ENCODE data around the gene LRG1. TPM values are rescaled to one million over a fixed set of nuclear protein-coding genes. Genes with fewer than 3 reads are reported as not detected.

Gene LRG1
- total RNA-seq, 1 experiment from 2014 or later = not detected

- H3K4me1 ChIP-seq (ENCODE audit: insufficient read depth, low read length, poor library complexity, severe bottlenecking) = peaks cover 18% of the 10 kb centered on the region
- H3K27me3 ChIP-seq (replicated peaks; ENCODE audit: insufficient read depth, low read depth, low read length, poor library complexity) = no peaks in the 10 kb centered on the region
- TF ChIP-seq EZH2 (IDR thresholded peaks at IDR 0.05; ENCODE audit: borderline replicate concordance, low read depth, low read length, poor library complexity, severe bottlenecking) (no peak), CTCF (conservative IDR thresholded peaks at IDR 0.05; ENCODE audit: low read depth, low read length) (no peak)
- ChIA-PET POLR2A (ENCODE audit: low non-redundant PET) (no interaction called here), CTCF (no interaction called here)
- no peaks in the 10 kb centered on the region for H3K36me3 ChIP-seq (ENCODE audit: insufficient read depth, low read length, poor library complexity, severe bottlenecking)
- H3K4me3 ChIP-seq (ENCODE audit: low read depth, low read length, poor library complexity, severe bottlenecking) = no peak overlapping the region
- no TSS peak for BruUV-seq (replicated peaks)
- H3K27ac ChIP-seq (ENCODE audit: low read depth, low read length, poor library complexity, severe bottlenecking) = no peak overlapping the region
- intact Hi-C loops (cut with micrococcal nuclease; ENCODE audit: unreplicated experiment) = loop anchor here (10.0 kb wide), 1 partner anchor 223 kb away; the partner anchor contains the start of gene FEM1A
- no peaks in the 10 kb centered on the region for H3K9me3 ChIP-seq (ENCODE audit: low read depth, low read length, poor library complexity, severe bottlenecking)
- DNase-seq (ENCODE audit: low spot score) = peak; percentile 58
Observed at GRCh38 chr19:4571305-4571917, 31.6 kb upstream of the LRG1 start.

GRCh38 chr19:4570916-4571304 is 31.1 kb upstream of the LRG1 start:
- no peaks in the 10 kb centered on the region for H3K9me3 ChIP-seq (ENCODE audit: low read depth, low read length, poor library complexity, severe bottlenecking)
- peaks cover 18% of the 10 kb centered on the region for H3K4me1 ChIP-seq (ENCODE audit: insufficient read depth, low read length, poor library complexity, severe bottlenecking)
- POLR2A ChIA-PET (ENCODE audit: low non-redundant PET) = no interaction called here
- intact Hi-C loops (cut with micrococcal nuclease; ENCODE audit: unreplicated experiment) = loop anchor here (10.0 kb wide), 1 partner anchor 224 kb away; the partner anchor contains the start of gene FEM1A
- CTCF ChIA-PET = no interaction called here
- H3K27me3 ChIP-seq (replicated peaks; ENCODE audit: insufficient read depth, low read depth, low read length, poor library complexity) = no peaks in the 10 kb centered on the region
- TF ChIP-seq EZH2 (IDR thresholded peaks at IDR 0.05; ENCODE audit: borderline replicate concordance, low read depth, low read length, poor library complexity, severe bottlenecking) (no peak), CTCF (conservative IDR thresholded peaks at IDR 0.05; ENCODE audit: low read depth, low read length) (no peak)
- no peak for DNase-seq (ENCODE audit: low spot score)
- no peaks in the 10 kb centered on the region for H3K36me3 ChIP-seq (ENCODE audit: insufficient read depth, low read length, poor library complexity, severe bottlenecking)
- no TSS peak for BruUV-seq (replicated peaks)
- no peak overlapping the region for H3K27ac ChIP-seq (ENCODE audit: low read depth, low read length, poor library complexity, severe bottlenecking)
- no peak overlapping the region for H3K4me3 ChIP-seq (ENCODE audit: low read depth, low read length, poor library complexity, severe bottlenecking)

GRCh38 chr19:4570402-4570801 is 30.6 kb upstream of the LRG1 start:
- ChIA-PET CTCF (no interaction called here), POLR2A (ENCODE audit: low non-redundant PET) (no interaction called here)
- Histone ChIP-seq H3K27ac (ENCODE audit: low read depth, low read length, poor library complexity, severe bottlenecking) (no peak overlapping the region), H3K9me3 (ENCODE audit: low read depth, low read length, poor library complexity, severe bottlenecking) (no peaks in the 10 kb centered on the region), H3K4me1 (ENCODE audit: insufficient read depth, low read length, poor library complexity, severe bottlenecking) (peaks cover 13% of the 10 kb centered on the region), H3K27me3 (replicated peaks; ENCODE audit: insufficient read depth, low read depth, low read length, poor library complexity) (no peaks in the 10 kb centered on the region), H3K36me3 (ENCODE audit: insufficient read depth, low read length, poor library complexity, severe bottlenecking) (no peaks in the 10 kb centered on the region), H3K4me3 (ENCODE audit: low read depth, low read length, poor library complexity, severe bottlenecking) (no peak overlapping the region)
- intact Hi-C loops (cut with micrococcal nuclease; ENCODE audit: unreplicated experiment) = loop anchor here (10.0 kb wide), 1 partner anchor 224 kb away; the partner anchor contains the start of gene FEM1A
- BruUV-seq (replicated peaks) = no TSS peak
- TF ChIP-seq EZH2 (IDR thresholded peaks at IDR 0.05; ENCODE audit: borderline replicate concordance, low read depth, low read length, poor library complexity, severe bottlenecking) = no peak
- no peak for TF ChIP-seq CTCF (conservative IDR thresholded peaks at IDR 0.05; ENCODE audit: low read depth, low read length)
- DNase-seq (ENCODE audit: low spot score) = no peak

Measured in A673 (cell line).